Measurements from ENCODE around the gene NUBPL.

DNA sequence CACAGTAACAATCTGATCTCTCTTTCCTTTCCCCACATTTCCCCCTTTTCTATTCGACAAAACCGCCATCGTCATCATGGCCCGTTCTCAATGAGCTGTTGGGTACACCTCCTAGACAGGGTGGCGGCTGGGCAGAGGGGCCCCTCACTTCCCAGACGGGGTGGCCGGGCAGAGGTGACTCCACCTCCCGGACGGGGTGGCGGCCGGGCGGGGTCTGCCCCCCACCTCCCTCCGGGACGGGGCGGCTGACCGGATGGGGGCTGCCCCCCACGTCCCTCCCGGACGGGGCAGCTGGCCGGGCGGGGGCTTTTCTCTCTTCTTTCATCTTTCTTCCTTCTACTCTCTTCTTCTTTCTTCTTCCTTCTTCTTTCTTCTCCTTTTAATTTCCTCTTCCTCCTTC lies 1.3 kb upstream of the NUBPL start:
- TF ChIP-seq CTCF (IDR thresholded peaks at IDR 0.05; ENCODE audit: low read length) (no peak), EZH2 (optimal IDR thresholded peaks at IDR 0.05; ENCODE audit: low read depth, low read length) (no peak), EZH2phosphoT487 (IDR thresholded peaks at IDR 0.05; ENCODE audit: low read length) (no peak)

Measured in MM.1S (cell line).